GM18498 (cell line): ENCODE results near the gene SLMAP.
A peak's percentile ranks its signal among the peaks of the same experiment; 100 is the strongest.

ENCODE experiments used
- ATAC-seq: cut with Tn5 transposase; IDR thresholded peaks from one replicate; pipeline ENCODE4 v1.9.1; 2021; ENCODE audit warnings: mild to moderate bottlenecking, moderate library complexity; ENCODE audit not compliant: unreplicated experiment

SLMAP gene

GRCh38 chr3:57957824-57958223 is 201.7 kb downstream of the SLMAP start:
- ATAC-seq = no peak

DNA sequence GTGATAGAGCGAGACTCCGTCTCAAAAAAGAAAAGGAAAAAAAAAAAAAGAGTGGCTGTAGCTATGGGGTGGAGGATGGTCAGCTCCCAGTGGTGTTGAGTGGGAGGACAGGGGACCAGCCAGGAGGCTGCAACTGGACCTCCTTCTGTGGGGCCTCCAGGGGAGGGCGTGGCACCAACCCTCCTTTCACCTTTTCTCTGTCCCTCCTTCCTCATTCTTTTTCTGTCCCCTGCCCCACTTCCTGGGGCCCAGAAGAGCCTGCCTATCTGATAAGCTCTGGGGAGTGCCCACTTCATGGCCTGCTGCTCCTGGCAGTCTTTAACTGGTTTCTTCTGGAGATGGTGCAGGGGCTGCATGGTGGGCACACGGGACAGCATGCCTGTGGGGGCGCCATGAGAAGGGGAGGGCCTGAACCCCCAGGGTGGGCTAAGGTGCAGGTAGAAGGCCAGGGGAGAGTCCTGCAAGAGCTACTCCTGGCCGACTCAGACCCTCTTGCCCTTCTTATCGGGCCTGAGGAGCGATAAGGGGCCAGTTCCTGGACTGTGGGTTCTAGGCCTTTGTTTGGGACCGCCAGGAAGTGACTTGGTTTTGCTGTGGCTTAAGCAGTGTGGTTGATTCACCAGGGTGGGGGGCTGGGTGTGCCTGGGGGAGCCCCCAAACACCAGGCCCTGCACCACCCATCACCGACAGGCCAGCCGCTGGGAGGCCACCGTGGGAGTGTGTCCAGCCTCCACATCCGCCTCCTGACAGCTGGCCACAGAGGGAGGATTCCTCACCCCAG is 202.7 kb downstream of the SLMAP start:
- peak; percentile 31 for ATAC-seq

- peak; percentile 44 for ATAC-seq
Observed at GRCh38 chr3:57959423-57960173, 203.5 kb downstream of the SLMAP start.

GRCh38 chr3:57960174-57960505 is 204.0 kb downstream of the SLMAP start:
- ATAC-seq = no peak

DNA sequence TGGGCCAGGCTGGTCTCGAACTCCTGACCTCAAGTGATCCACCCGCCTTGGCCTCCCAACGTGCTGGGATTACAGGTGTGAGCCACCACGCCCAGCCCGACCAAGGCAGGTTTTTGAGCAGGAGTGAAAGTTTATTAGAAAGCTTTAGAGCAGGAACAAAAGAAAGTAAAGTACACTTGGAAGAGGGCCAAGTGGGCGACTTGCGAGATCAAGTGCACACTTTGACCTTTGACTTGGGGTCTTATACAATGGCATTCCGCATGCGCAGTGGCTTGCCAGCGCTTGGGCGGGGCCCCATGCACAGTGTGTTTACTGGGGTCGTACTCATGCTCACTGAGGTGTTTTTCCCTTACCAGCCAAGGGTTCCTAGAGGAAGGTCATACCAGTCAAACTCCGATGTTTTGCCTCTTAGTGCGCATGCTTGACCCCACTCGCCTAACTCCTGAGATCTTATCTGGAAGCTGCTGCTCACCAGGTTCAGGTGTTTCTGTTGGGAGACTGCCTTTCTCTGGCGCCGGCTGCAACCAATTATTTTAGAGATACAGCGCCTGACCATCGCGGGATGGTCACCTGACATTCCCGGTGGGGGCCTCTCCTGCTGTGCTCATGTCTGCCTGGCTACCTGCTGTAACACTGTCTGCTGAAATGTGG is 205.2 kb downstream of the SLMAP start:
- ATAC-seq = no peak

GRCh38 chr3:57961828-57962447 is 205.8 kb downstream of the SLMAP start:
- no peak for ATAC-seq

- ATAC-seq = no peak
Observed at GRCh38 chr3:57962448-57962834, 206.3 kb downstream of the SLMAP start.

DNA sequence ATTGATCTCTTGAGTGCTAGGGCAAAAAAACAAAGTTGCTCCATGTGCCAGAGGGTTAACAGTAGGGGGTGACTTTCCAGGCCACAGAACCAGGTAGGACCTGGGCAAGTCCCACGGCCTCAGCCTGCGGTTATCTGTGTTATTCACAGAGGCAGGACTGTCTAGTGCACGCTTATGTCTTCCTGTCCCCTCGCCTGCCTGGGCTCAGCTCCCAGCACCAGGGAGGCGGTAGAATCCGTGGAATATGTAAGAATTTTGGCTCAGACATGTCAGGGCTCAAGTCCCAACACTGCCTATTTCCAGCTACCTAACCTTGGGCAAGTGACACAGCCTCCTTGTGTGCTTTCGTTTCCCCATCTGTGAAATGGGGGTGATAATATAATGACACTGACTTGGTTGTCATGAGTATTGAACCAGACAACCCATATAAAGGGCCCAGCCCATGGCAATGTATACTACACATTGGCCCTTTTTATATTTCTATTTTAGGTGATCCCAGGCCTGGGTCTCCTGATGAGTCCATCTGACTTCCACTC is 207.8 kb downstream of the SLMAP start:
- ATAC-seq = no peak

DNA sequence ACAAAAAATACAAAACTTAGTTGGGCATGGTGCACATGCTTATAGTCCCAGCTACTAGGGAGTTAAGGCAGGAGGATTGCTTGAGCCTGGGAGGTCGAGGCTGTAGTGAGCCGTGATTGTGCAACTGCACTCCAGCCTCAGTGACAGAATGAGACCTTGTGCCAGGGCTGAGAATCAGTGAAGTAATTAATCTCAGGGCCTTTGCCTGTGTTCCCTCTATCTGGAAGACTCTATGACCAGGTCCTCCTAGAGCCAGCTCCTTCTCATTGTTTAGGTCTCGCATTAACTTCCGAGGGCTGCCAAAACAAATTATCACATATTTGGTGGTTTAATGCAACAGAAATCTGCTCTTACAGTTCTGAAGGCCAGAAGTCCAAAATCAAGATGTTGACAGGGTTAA is 210.7 kb downstream of the SLMAP start:
- ATAC-seq = no peak

- ATAC-seq = no peak
Observed at GRCh38 chr3:57967590-57967989, 211.5 kb downstream of the SLMAP start.

DNA sequence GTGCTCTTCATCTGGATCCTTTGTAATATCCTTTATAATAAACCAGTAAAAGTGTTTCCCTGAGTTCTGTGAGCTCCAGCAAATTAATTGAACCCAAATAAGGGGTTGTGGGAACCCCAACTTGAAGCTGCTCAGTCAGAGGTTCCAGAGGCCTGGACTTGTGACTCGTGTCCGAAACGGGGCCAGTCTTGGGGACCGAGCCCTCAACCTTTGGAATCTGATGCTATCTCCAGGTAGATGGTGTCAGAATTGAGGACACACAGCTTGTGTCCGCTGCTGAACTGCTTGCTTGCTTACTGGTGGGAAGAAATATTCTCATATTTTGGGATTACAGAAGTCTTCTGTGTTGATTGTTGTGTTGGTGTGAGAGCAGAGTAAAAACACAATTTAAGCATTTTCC is 212.4 kb downstream of the SLMAP start:
- ATAC-seq = no peak

GRCh38 chr3:57971975-57972374 is 215.9 kb downstream of the SLMAP start:
- no peak for ATAC-seq

- ATAC-seq = no peak
Observed at GRCh38 chr3:57972531-57973111, 216.5 kb downstream of the SLMAP start.

GRCh38 chr3:57973715-57974477 is 217.8 kb downstream of the SLMAP start:
- ATAC-seq = no peak

GRCh38 chr3:57974796-57975388 is 218.8 kb downstream of the SLMAP start:
- ATAC-seq = no peak

GRCh38 chr3:57977818-57978235 is 221.7 kb downstream of the SLMAP start:
- ATAC-seq = no peak

GRCh38 chr3:57978316-57978715 is 222.2 kb downstream of the SLMAP start:
- no peak for ATAC-seq
